ENCODE measurements around the gene COL4A5.
"Not testable (repeated sequence)": the region's sequence is repeated elsewhere in the genome, so short reads cannot be mapped to it uniquely, and the experiment has no call there.

The COL4A5 gene

DNA sequence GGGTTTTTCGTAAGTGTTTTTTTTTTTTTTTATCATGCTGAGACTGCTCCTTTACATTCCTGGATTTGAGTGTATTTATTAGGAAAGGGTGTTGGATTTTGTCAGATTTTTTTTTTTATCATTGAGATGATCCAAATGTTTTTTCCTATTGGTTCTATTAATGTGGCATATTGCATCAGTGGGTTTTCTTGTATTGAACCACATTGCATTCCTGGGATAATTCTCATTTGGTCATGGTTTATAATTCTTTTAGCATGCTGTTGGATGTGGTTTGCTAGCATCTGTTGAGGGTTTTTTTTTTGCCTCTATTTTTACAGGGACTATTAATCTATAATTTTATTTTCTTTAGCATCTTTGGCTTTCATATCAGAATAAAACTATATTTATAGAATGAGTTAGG lies 28.8 kb downstream of the COL4A5 start:
- H3K4me1 ChIP-seq (ENCODE audit: control insufficient read depth, low read depth, low read length), result no peaks in the 10 kb centered on the region
- no peaks in the 10 kb centered on the region for H3K27me3 ChIP-seq (ENCODE audit: control insufficient read depth, insufficient read depth, low read length)
- no peaks in the 10 kb centered on the region for H3K36me3 ChIP-seq (ENCODE audit: control insufficient read depth, low read depth, low read length)
- no peak overlapping the region for H3K9ac ChIP-seq (ENCODE audit: low read length)
- H3K9me3 ChIP-seq (ENCODE audit: control insufficient read depth, low read depth, low read length), result no peaks in the 10 kb centered on the region
- H3K4me3 ChIP-seq (ENCODE audit: low read length), result no peak overlapping the region
- H3K27ac ChIP-seq (ENCODE audit: low read length), result no peak overlapping the region

- Histone ChIP-seq H3K36me3 (ENCODE audit: control insufficient read depth, low read depth, low read length) (no peaks in the 10 kb centered on the region), H3K27ac (ENCODE audit: low read length) (no peak overlapping the region), H3K4me1 (ENCODE audit: control insufficient read depth, low read depth, low read length) (no peaks in the 10 kb centered on the region), H3K9ac (ENCODE audit: low read length) (no peak overlapping the region), H3K4me3 (ENCODE audit: low read length) (no peak overlapping the region), H3K27me3 (ENCODE audit: control insufficient read depth, insufficient read depth, low read length) (no peaks in the 10 kb centered on the region), H3K9me3 (ENCODE audit: control insufficient read depth, low read depth, low read length) (no peaks in the 10 kb centered on the region)
Measured at GRCh38 chrX:108473979-108474378, 34.3 kb downstream of the COL4A5 start.

DNA sequence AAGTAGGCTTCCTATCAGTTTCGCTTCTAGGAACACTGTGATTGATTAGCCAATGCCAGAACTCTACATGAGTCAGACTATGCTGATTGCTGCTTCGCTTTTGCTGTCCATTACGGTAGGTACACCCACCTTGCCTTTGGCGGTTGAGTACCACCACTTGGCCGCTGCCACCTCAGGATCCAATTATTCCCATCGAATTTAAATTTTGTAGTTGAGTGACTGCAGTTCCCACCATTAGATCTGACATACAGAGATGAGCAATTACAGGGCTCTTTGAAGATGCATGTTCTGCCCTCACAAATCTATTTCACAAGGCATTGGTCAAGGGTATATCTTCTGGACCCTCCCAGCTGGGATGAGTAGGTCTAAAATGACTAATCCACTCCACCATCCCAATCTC lies 41.9 kb downstream of the COL4A5 start:
- H3K9me3 ChIP-seq (ENCODE audit: control insufficient read depth, low read depth, low read length); H3K4me1 ChIP-seq (ENCODE audit: control insufficient read depth, low read depth, low read length); H3K27me3 ChIP-seq (ENCODE audit: control insufficient read depth, insufficient read depth, low read length); H3K9ac ChIP-seq (ENCODE audit: low read length); H3K4me3 ChIP-seq (ENCODE audit: low read length); H3K27ac ChIP-seq (ENCODE audit: low read length); H3K36me3 ChIP-seq (ENCODE audit: control insufficient read depth, low read depth, low read length): not testable (repeated sequence)

DNA sequence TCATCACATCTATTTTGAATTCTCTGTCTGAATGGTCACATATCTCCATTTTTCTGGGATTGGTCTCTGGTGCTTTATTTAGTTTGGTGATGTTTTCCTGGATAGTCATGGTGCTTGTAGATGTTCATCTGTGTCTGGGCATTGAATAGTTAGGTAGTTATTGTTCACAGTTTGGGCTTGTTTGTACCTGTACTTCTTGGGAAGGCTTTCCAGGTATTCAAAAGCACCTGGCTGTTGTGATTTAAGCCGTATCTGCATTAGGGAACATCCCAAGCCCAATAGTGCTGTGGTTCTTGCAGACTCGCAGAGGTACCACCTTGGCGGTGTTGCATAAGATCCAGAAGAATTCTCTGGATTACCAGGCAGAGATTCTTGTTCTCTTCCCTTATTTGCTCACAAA lies 44.6 kb downstream of the COL4A5 start:
- Histone ChIP-seq H3K27me3 (ENCODE audit: control insufficient read depth, insufficient read depth, low read length) (no peaks in the 10 kb centered on the region), H3K9ac (ENCODE audit: low read length) (no peak overlapping the region), H3K4me1 (ENCODE audit: control insufficient read depth, low read depth, low read length) (no peaks in the 10 kb centered on the region), H3K36me3 (ENCODE audit: control insufficient read depth, low read depth, low read length) (no peaks in the 10 kb centered on the region), H3K4me3 (ENCODE audit: low read length) (no peak overlapping the region), H3K9me3 (ENCODE audit: control insufficient read depth, low read depth, low read length) (no peaks in the 10 kb centered on the region), H3K27ac (ENCODE audit: low read length) (no peak overlapping the region)

DNA sequence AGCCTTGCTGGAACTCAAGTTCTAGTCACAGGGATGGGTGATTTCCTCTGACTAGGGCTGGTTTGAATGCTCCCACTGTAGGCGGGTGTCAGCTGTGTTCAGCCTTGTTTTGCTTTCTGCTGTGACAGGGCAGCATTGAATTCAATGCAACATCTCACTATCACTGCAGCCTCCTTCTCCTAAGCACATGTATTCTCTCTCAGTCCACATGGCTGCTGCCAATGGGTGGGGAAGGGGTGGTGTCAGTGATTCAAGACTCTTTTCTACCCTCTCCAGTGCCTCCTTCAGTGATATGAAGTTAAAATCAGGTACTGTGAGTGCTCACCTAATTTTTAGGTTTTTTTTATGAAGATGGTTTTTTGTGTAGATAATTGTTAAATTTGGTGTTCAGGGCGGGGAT lies 46.3 kb downstream of the COL4A5 start:
- Histone ChIP-seq H3K27me3 (ENCODE audit: control insufficient read depth, insufficient read depth, low read length) (no peaks in the 10 kb centered on the region), H3K27ac (ENCODE audit: low read length) (no peak overlapping the region), H3K9me3 (ENCODE audit: control insufficient read depth, low read depth, low read length) (no peaks in the 10 kb centered on the region), H3K36me3 (ENCODE audit: control insufficient read depth, low read depth, low read length) (no peaks in the 10 kb centered on the region), H3K4me1 (ENCODE audit: control insufficient read depth, low read depth, low read length) (no peaks in the 10 kb centered on the region), H3K9ac (ENCODE audit: low read length) (no peak overlapping the region), H3K4me3 (ENCODE audit: low read length) (no peak overlapping the region)

DNA sequence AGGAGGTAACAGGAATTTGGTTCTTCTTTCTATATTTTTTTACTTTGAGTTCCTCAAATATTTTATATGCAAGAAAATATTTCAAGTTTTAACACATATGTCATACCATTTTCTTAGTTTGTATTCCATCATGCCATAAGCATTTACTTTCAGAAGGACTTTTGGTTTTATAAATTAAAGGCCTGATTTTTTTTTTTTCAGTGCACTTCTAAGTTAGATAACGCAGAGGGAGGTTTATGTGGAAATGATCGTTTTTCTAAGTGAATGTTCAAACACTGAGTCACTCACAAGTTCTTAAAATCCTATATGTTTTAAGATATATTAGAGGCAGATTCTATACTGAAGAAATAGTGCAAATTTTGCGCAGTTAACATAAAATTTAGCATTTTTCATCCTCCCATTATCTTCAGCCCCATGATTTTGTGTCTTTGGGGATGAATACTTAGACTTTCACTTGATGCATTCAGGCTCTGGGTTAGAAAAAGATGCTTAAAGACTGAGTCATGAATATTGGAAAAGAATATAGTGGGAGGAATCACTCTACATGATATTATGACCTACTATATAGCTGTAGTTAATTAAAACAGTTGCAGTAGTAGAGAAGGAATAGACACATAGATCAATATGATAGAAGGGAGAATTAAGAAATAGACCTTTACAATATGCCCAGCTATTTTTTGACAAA lies 54.9 kb downstream of the COL4A5 start:
- no peaks in the 10 kb centered on the region for H3K27me3 ChIP-seq (ENCODE audit: control insufficient read depth, insufficient read depth, low read length)
- no peak overlapping the region for H3K9ac ChIP-seq (ENCODE audit: low read length)
- H3K36me3 ChIP-seq (ENCODE audit: control insufficient read depth, low read depth, low read length), result no peaks in the 10 kb centered on the region

DNA sequence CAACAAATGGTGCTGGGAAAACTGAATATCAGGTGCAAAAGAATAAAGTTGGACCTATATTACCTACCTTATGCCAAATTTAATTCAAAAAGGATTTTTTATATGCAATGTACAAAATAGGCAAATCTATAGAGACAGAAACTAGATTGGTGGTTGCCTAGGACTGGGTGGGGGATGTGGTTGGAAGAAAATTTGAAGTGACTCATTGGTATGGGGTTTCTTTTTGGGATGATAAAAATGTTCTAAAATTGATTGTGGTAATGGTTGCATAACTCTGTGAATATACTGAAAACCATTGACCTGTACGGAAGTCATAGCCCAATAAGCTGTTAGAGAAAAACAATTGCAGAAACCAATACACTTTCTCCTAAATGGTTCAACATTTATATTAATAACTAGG lies 72.1 kb downstream of the COL4A5 start:
- H3K27ac ChIP-seq (ENCODE audit: low read length), result no peak overlapping the region
- H3K4me1 ChIP-seq (ENCODE audit: control insufficient read depth, low read depth, low read length), result peaks cover 5% of the 10 kb centered on the region
- peaks cover 3% of the 10 kb centered on the region for H3K9me3 ChIP-seq (ENCODE audit: control insufficient read depth, low read depth, low read length)
- no peaks in the 10 kb centered on the region for H3K36me3 ChIP-seq (ENCODE audit: control insufficient read depth, low read depth, low read length)
- H3K27me3 ChIP-seq (ENCODE audit: control insufficient read depth, insufficient read depth, low read length), result no peaks in the 10 kb centered on the region
- no peak overlapping the region for H3K9ac ChIP-seq (ENCODE audit: low read length)
- H3K4me3 ChIP-seq (ENCODE audit: low read length), result no peak overlapping the region

More for the DNA sequence above, 54.9 kb downstream of the COL4A5 start:
- H3K4me1 ChIP-seq (ENCODE audit: control insufficient read depth, low read depth, low read length), result no peaks in the 10 kb centered on the region
- no peak overlapping the region for H3K27ac ChIP-seq (ENCODE audit: low read length)
- no peak overlapping the region for H3K4me3 ChIP-seq (ENCODE audit: low read length)
- H3K9me3 ChIP-seq (ENCODE audit: control insufficient read depth, low read depth, low read length), result no peaks in the 10 kb centered on the region

DNA sequence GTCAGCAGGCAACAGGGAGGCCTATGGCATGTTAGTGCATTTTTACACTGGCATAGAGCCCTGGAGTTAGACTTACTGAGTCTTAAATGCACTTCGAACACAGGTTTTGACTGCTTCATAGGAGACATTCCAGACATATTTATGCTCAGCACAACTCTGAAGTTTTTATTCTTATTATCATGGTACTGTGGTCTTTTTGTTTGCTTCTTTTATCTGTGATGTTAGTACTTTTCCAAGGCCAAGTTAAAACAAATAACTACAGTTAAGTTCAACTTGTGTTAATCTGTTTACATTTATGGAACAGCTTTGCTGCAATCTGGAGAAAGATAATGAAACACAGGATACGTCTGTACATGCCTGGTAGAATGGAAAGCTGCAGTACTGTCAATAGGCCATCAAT lies 76.5 kb downstream of the COL4A5 start:
- Histone ChIP-seq H3K9ac (ENCODE audit: low read length) (no peak overlapping the region), H3K27ac (ENCODE audit: low read length) (no peak overlapping the region), H3K27me3 (ENCODE audit: control insufficient read depth, insufficient read depth, low read length) (no peaks in the 10 kb centered on the region), H3K9me3 (ENCODE audit: control insufficient read depth, low read depth, low read length) (no peaks in the 10 kb centered on the region), H3K36me3 (ENCODE audit: control insufficient read depth, low read depth, low read length) (no peaks in the 10 kb centered on the region), H3K4me3 (ENCODE audit: low read length) (no peak overlapping the region), H3K4me1 (ENCODE audit: control insufficient read depth, low read depth, low read length) (peaks cover 5% of the 10 kb centered on the region)

- Histone ChIP-seq H3K9me3 (ENCODE audit: control insufficient read depth, low read depth, low read length) (peaks cover 8% of the 10 kb centered on the region), H3K4me1 (ENCODE audit: control insufficient read depth, low read depth, low read length) (no peaks in the 10 kb centered on the region), H3K9ac (ENCODE audit: low read length) (no peak overlapping the region), H3K4me3 (ENCODE audit: low read length) (no peak overlapping the region), H3K27me3 (ENCODE audit: control insufficient read depth, insufficient read depth, low read length) (no peaks in the 10 kb centered on the region), H3K36me3 (ENCODE audit: control insufficient read depth, low read depth, low read length) (peaks cover 5% of the 10 kb centered on the region), H3K27ac (ENCODE audit: low read length) (no peak overlapping the region)
Measured at GRCh38 chrX:108527724-108528123, 88.1 kb downstream of the COL4A5 start.

- no peak overlapping the region for H3K27ac ChIP-seq (ENCODE audit: low read length)
Measured at GRCh38 chrX:108537005-108537404, 97.4 kb downstream of the COL4A5 start.

DNA sequence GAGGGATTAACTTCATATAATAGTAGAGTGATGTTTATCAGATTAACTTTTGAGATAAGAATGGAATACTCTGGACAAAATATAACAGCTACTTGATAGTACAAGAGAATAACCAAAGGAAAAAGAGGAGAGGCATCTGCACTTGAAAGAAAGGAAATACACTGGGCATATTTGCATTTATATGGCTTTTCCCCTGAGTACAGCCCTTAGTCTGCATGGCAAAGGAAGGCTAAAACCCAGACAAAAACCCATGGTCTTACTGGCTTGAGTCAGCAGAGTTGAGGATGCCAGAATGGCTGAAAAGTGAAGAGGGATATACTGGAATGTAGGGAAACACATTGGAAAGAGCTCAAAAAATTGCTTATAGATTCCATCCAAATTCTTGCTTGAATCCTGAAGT lies 101.6 kb downstream of the COL4A5 start:
- H3K4me1 ChIP-seq (ENCODE audit: control insufficient read depth, low read depth, low read length), result peaks cover 15% of the 10 kb centered on the region
- H3K36me3 ChIP-seq (ENCODE audit: control insufficient read depth, low read depth, low read length), result no peaks in the 10 kb centered on the region
- no peak overlapping the region for H3K9ac ChIP-seq (ENCODE audit: low read length)
- no peaks in the 10 kb centered on the region for H3K9me3 ChIP-seq (ENCODE audit: control insufficient read depth, low read depth, low read length)
- no peak overlapping the region for H3K27ac ChIP-seq (ENCODE audit: low read length)
- H3K4me3 ChIP-seq (ENCODE audit: low read length), result peak overlapping the region; percentile 4
- H3K27me3 ChIP-seq (ENCODE audit: control insufficient read depth, insufficient read depth, low read length), result no peaks in the 10 kb centered on the region

More at GRCh38 chrX:108537005-108537404, 97.4 kb downstream of the COL4A5 start:
- no peak overlapping the region for H3K4me3 ChIP-seq (ENCODE audit: low read length)
- no peaks in the 10 kb centered on the region for H3K36me3 ChIP-seq (ENCODE audit: control insufficient read depth, low read depth, low read length)
- H3K27me3 ChIP-seq (ENCODE audit: control insufficient read depth, insufficient read depth, low read length), result no peaks in the 10 kb centered on the region
- peaks cover 15% of the 10 kb centered on the region for H3K4me1 ChIP-seq (ENCODE audit: control insufficient read depth, low read depth, low read length)
- H3K9me3 ChIP-seq (ENCODE audit: control insufficient read depth, low read depth, low read length), result no peaks in the 10 kb centered on the region
- no peak overlapping the region for H3K9ac ChIP-seq (ENCODE audit: low read length)

DNA sequence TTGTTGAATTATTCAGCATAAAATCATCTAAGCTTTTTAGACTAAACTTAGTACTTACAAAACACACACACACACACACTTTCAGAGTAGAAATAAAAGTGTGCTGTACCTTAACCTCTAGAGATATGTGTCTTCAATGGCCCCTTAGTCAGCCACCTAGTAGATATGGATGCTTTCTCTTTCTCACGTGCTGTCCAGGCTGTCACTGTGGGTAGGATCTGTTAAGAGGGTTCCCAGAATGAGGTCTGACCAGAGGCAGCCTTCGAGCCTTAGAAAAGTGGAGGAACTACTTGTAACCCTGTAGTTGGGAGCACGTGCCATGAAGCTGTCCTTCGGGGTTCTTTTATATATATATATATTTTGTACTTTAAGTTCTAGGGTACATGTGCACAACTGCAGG lies 117.9 kb downstream of the COL4A5 start:
- no peaks in the 10 kb centered on the region for H3K36me3 ChIP-seq (ENCODE audit: control insufficient read depth, low read depth, low read length)
- H3K27me3 ChIP-seq (ENCODE audit: control insufficient read depth, insufficient read depth, low read length), result no peaks in the 10 kb centered on the region
- no peaks in the 10 kb centered on the region for H3K9me3 ChIP-seq (ENCODE audit: control insufficient read depth, low read depth, low read length)
- no peak overlapping the region for H3K27ac ChIP-seq (ENCODE audit: low read length)
- H3K4me1 ChIP-seq (ENCODE audit: control insufficient read depth, low read depth, low read length), result no peaks in the 10 kb centered on the region
- H3K4me3 ChIP-seq (ENCODE audit: low read length), result no peak overlapping the region
- no peak overlapping the region for H3K9ac ChIP-seq (ENCODE audit: low read length)

All from iPS-18a (cell line).